Ovary (tissue), 3 donors: ENCODE results near the gene SIAH3.

ENCODE experiments used
- CTCF ChIP-seq, 3 donors: fragments of 450-650 bp in 2 of 3; fragments of 200-600 bp in 1 of 3; IDR thresholded peaks; one replicate each; pipeline versions ENCODE4 v1.5.1 to v1.8.0; 2016 to 2022; ENCODE audit warnings: antibody characterized with exemption in 3 of 3, mild to moderate bottlenecking in 1 of 3
- EP300 ChIP-seq: sonication (generic); formaldehyde crosslinking; IDR thresholded peaks from one replicate; pipeline ENCODE4 v1.6.1; 2017; ENCODE audit warnings: antibody characterized with exemption
- POLR2A ChIP-seq: fragments of 450-650 bp; IDR thresholded peaks from one replicate; pipeline ENCODE4 v1.6.1; 2017; ENCODE audit warnings: antibody characterized with exemption, mild to moderate bottlenecking, moderate library complexity
- donor health status: DM: no; HTN: no; CAD: no.

GRCh38 chr13:45788011-45788410 lies 63.5 kb downstream of the SIAH3 start:
- TF ChIP-seq CTCF (IDR thresholded peaks at IDR 0.05) (no peak), EP300 (no peak), POLR2A (no peak)
